NCI-H69 (cell line): ENCODE data around the gene RNF212.
"Not testable (repeated sequence)": the region's sequence is repeated elsewhere in the genome, so short reads cannot be mapped to it uniquely, and the experiment has no call there.

ENCODE experiments used
- DNase-seq: peaks from one replicate; lab custom pipeline; 2025; lab: John Stamatoyannopoulos, UW

The RNF212 gene, protein sequence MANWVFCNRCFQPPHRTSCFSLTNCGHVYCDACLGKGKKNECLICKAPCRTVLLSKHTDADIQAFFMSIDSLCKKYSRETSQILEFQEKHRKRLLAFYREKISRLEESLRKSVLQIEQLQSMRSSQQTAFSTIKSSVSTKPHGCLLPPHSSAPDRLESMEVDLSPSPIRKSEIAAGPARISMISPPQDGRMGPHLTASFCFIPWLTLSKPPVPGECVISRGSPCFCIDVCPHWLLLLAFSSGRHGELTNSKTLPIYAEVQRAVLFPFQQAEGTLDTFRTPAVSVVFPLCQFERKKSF

DNA sequence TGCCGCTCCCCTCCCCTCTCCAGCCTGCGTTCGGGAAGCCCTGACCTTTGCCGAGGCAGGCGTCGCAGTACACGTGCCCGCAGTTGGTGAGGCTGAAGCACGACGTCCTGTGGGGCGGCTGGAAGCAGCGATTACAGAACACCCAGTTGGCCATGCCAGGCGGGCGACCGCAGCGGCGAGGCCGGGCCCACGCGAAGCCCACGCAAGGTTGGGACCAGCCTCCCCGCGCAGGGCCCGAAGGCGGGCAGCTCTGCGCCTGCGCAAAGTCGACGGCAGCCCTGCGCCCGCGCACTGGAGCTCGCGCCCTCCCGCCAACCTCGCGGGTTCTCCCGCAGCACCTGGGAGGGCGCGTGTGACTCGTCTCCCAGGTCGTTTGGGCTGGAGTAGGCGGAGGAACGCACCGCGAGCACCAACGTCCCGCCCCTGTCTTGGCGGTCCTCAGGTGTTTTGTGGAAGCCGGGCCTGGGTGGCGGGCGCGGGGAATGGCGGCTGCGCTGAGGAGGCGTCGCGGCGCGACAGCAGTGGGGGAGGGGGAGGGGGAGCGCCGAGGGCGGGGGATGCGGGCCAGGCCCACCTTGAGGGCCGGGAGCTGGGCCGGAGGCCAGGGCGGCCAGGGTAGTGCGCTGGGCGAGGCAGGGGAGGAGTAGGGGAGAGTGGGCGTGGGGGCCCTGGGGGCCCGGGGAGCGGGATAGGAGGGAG, at the start of gene RNF212:
Gene RNF212, minus strand, starts transcription at position 254 of the 699 bp plus-strand sequence. Its CDS starts 100 bp downstream, at position 154.
- no peak for DNase-seq

DNA sequence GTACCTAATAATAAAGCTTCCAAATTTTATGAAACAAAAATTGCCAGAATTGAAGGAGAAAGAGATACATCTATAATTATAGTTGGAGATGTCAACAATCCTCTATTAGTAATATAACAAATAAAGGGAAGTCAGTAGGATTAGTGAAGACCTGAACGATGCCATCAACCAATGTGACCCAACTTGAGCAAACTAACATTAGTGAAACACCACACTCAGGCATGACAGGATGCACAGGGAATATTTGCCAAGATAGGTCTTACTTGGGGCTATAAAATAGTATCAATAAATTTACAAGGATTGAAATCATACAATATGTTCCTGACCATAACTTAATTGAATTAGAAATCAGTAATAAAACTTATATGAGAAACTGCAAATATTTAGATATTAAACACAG, 47.0 kb upstream of the RNF212 start:
- no peak for DNase-seq

DNA sequence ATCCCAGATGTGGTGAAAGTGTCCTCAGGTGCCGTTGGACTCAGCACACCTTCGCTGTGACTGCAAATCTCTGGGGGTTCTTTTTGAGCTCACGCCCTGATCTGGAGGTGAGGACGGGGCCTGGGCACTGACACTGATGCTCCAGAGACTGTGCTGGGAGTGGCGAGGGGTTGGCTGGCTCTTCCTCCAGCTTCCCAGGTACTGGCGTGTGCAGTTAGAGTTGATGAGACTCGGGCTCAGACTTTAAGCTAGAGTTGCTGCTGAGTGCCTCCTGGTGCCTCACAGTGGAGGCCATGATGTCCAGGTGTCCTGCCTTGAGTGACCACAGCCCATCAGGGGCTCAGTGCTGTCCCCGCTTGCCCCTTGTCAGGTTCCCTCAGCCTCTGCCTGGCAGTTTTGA, 42.7 kb upstream of the RNF212 start:
- DNase-seq, result no peak

DNA sequence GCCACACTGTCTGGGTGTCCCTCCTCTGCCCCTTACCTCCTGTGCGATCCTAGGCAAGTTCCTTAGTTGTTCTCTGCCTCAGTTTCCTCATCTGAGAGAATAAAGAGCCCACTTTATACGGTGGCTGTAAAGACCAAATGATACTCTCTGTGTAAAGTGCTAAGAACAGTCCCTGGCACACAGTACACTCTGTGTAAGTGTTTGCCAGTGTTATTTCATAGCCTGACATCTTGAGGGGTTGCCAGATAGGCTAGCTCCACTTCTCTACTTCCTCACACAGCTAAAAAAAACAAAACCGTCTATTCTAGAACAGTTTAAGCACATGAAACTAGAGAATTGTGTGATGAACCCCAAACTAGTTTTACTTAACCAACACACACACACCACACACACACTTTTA, 42.0 kb upstream of the RNF212 start:
- no peak for DNase-seq

DNA sequence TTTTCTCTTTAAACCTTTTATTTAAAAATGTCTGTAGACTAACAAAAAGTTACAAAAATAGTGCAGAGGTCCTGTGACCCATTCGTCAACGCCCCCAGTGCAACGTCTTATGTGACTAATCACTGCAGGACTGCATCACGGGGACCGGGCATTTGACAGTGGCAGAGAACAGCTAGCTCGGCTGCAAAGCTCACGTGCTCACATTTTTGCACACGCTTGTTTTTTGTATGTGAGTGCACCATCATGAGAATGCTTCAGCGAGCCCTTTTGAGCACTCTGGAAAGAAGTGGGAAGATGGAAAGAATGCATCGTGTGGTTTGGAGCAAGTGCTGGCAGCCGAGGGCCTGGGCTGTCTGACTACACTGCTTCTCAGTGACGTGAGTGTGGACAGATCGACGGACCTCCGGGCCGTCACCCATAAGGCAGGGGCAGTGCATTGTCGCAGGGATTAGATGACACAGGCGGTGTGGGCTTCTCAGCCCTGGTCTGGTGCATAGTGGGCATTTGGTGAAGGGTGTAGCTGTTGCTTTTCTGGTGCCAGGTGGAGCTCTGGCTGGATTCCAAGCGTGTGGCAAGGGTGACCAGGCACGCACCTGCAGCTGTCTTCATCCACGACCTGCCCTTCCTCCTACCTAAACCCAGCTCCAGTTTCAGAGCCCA, 41.3 kb upstream of the RNF212 start:
- peak; percentile 43 for DNase-seq

DNA sequence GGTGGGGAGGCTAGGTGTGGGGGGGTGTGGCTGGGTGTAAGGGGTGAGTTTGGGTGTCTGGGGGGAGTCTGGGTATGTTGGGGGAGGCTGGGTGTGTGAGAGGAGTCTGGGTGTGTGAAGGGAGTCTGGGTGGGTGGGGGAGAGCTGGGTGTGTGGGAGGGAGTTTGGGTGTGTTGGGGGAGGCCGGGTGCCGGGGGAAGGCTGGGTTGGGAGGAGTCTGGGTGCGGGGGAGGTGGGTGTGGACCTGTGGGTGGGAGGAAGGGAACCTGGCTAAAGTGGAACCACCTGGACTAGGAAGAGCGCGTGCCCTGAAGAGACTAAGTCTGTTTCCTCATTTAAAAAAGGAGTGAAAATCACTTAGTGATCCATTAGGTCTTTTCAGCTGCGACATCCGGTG, 40.8 kb upstream of the RNF212 start:
- no peak for DNase-seq

DNA sequence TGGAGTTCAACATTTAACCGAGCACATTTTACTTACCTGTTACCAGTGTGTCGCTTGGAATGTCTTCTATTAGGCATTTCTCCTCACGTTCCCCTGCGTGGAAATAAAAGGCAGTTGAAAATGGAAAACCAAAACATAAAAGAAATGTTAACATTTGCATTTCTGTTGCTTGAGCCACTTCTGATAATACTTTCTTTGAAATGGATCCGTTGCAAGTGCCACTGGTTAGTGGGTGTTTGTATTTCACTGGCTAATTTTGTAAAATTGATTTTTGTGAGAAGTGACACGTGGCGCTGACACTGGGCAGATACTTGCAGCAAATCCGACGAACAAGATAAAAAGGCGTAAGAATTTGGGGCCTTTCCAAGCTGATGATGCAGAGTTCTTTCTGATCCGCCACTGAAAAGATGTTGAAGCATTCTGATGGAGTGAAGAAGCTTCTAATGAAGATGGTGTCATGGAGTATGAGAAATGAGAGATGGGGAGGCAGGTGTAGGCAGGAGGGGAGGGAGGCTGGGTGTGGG, 40.3 kb upstream of the RNF212 start:
- DNase-seq, result no peak

DNA sequence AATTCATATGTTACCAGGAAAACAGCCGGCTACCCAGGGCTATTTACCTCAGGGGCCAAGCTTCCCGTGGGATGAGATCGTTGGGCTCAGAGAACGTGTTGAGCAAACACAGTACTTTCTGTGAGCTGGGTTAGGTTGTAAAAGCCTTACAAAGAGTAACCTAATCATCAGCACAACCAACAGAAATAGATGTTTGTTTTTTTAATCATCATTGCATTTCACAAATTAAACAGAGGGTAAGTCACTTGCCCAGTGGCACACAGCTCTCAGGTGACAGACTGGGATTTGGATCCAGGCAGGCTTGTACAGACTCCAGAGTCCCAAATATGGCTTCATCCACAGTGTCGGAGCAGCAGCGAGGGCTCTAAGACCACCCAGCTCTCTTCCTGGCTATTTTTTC, 38.9 kb upstream of the RNF212 start:
- DNase-seq, result no peak

DNA sequence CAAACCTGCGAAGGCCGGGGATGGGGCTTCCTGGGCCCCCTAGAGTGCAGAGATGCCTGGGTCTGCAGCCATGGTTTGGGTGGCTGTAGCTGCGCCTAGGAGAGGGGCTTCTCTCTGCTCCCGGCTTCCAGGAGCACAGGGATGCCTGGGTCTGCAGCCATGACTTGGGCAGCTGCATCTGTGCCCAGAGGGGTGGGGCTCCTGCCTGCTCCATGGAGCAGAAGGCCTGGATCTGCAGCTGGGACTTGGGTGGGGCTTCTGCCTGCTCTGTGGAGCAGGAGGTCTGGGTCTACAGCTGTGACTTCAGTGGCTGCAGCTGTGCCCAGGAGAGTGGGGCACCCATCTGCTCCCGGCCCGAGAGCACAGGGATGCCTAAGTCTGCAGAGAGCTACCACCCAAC, 38.2 kb upstream of the RNF212 start:
- no peak for DNase-seq

DNA sequence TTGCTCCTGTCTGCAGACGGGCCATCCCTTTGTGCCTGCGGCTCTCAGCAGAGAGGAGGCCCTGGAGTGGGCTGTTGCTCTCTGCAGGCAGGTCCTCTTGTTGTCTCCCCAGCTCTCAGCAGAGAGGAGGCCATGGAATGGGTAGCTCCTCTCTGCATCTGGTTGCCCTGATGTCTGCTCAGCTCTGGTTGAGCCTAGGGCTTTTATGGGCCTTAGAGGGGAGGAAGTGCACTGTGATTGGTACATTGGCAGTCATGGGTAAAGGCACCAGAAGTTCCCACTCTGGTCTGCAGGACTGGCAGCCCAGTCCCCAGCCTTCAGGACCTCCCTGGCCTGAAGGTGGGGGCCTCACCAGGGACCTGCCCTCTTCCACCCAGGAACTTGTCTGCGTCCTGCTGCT, 37.5 kb upstream of the RNF212 start:
- DNase-seq, result no peak

DNA sequence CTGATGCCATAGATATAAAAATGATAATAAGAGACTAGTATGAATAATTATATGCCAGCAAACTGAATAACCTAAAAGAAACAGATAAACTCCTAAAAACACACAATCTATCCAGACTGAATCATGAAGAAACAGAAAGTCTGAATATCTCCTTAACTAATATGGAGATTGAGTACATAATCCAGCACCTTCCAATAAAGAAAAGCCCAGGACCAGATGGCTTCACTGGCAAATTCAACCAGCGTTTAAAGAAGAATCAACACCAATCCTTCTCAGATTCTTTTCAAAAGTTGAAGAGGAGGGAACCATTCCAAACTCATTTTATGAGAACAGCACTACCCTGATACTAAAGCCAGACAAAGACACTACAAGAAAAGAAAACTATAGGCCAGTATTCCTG, 26.5 kb upstream of the RNF212 start:
- DNase-seq, result no peak

DNA sequence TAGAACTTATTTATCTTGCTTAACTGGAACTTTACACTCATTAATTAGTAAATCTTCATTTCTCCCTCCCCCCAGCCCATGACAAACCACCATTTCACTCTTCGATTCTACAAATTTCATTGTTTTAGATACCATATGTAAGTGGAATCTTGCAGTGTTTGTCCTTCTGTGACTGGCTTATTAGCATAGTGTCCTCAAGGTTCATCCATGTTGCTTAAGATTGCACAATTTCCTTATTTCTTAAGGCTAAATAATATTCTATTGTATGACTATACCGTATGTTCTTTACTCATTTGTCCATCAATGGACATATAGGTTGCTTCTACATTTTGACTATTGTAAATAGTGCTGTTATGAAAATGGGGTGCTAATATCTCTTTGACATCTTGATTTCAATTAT, 24.5 kb upstream of the RNF212 start:
- DNase-seq, result no peak

DNA sequence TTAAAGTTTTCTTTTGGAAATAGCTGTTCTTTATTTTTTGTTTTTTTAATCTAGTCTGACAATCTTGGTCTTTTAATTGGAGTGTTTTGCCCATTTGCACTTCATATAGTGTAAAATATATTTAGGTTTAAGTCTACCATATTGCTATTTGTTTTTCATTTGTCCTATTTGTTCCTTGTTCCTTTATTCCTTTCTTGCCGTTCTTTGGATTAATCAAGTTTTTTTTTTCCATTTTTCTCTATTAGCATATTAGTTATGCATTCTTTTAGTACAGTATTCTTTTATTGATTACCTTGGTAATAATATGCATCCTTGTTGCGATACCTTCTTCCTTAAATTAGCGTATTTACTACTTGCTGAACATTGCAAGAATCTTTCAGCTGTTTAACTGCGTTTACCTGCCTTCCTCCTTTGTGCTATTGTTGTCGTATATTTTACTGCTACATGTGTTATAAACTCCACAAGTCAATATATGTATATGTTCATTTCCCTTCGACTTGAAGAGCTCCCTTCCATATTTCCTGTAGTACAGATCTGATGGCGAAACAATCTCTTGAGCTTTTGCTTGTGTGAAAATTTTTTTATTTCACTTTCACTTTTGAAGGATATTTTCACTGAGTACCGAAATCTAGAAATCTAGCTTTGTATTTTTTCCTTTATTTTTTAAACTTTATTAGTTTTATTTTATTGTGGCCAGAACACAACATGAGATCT, 23.9 kb upstream of the RNF212 start:
- DNase-seq, result no peak

DNA sequence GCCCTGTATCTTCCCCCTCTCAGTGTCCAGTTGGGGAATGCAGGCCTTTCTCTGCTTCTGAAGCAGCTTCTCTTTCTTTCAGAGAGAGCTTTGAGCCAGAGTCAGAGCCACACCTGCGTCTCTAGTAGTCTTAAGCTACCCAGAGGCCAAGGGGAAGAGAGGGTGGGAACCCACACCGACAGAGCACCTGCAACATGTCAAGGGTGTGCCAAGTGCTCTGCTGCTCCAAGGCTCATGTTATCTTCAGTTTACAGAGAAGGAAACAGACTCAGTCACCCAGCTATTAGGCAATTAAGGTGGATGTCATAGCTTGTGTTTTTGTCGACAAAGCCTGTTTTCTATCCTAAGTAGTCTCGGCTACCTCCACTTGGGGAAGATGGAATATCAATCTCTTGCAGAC, 22.7 kb upstream of the RNF212 start:
- no peak for DNase-seq

DNA sequence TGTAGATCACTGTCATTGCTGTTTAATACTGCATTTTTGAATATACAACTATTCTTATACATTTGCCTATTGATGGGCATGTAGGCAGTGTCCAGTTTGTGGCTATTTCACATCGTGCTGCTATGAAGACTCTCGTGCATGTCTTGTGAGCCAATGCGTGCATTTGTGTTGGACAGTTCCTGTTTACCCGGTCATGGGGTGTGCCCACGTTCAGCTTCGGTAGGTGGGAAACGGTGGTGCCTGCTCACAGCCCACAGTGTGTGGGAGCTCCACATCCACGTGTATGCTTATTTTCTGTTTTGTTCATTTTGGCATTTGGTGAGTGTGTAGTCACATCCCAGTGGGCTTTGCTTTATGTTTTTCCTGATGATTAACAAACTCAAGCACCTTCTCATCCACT, 19.7 kb upstream of the RNF212 start:
- no peak for DNase-seq

DNA sequence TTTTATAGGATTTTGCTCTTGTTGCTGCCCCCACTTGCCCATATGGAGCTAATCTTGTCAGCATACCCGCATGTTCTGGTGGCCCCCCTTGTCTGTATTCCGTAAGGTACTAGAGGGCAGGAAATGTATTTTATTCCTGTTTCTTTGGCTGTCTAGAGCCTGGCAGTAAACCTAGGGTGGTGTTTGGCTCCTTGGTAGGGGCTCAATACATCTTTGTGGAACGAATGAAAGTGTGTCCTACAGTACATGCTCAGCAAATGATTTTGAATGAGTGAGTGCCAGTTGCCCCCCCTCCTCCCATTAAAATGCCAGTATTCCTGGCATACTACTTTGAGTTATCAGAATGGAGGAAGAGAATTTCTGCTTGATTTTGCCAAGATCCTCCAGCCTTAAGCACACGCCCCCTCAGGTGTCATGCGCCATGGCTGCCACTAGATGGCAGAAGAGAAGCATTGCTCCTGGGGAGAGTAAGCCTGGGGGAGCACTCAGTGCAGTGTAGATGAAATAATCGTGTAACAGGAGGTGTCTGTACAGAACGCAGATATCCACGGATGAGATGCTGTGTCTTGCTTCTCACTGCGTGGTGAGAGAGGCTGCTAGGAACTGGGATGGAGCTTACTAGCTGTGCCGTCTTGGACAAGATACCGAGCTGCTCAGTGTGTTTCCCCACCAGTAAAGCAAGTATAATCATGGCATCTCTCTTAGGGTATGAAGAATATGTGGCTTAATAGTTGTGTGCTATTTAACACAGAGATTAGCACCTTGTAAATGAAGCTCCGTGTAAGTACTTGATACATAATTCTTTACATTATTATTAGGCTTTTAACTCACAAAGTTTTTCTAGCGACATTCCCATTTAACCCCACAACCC, 17.2 kb upstream of the RNF212 start:
- DNase-seq, result peak; percentile 50

DNA sequence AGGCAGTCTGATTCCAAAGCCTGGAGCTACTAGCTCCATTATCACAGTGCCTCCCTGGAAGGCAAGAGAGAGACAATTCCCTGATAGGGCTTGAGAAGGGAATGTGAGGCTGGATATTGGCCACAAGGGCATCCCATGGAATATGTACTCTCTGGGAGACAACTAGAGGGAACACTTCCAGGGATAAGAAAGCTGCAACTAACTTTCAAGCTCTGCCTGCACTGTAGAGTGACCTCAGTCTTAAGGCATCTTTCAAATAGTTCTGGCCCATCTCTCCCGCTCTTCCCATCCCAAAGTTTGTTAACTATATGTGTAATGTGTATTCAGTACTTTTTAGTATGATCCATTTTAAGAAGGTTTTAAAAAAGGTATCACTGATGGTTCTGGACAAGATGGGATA, 13.1 kb upstream of the RNF212 start:
- no peak for DNase-seq

DNA sequence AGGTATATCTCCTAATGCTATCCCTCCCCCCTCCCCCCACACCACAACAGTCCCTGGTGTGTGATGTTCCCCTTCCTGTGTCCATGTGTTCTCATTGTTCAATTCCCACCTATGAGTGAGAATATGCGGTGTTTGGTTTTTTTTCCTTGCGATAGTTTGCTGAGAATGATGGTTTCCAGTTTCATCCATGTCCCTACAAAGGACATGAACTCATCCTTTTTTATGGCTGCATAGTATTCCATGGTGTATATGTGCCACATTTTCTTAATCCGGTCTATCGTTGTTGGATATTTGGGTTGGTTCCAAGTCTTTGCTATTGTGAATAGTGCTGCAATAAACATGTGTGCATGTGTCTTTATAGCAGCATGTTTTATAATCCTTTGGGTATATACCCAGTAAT, 12.1 kb upstream of the RNF212 start:
- DNase-seq, result not testable (repeated sequence)

DNA sequence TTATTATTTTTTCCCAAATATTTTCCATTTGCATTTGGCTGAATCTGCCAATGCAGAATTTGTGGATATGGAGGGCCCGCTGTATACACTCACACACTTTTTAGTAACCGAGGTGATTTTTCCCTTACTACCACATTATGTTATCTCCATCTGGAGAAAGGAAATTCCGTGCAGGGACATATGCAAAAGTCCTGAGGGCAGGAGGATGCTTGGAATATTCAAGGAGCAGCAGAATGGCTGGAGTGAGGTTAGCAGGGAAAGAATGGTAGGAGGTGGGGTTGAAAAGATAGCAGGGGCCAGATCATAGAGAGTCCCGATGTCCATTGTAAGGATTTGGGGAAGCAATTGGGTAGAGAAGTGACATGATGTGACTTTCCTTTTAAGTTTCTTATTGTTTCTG, 11.5 kb upstream of the RNF212 start:
- no peak for DNase-seq

DNA sequence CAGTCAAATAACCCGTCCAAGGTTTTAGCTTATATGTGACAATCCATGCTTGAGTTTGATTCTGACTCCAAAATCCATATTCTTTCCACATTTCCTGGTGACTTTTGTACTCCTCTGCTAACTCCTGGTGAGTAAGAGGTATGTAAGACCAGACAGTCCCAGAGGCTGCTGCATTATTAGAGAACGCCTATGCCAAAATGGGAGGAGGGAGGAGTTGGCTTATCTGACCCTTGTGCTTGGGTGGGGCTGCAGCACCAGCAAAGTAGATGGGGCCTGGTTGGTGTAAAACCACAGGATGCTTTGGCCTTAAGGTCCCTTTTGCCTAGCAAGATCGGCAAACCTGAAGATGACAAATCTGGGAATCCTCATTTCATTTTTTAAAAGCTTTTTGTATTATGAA, 9.1 kb upstream of the RNF212 start:
- DNase-seq, result no peak

DNA sequence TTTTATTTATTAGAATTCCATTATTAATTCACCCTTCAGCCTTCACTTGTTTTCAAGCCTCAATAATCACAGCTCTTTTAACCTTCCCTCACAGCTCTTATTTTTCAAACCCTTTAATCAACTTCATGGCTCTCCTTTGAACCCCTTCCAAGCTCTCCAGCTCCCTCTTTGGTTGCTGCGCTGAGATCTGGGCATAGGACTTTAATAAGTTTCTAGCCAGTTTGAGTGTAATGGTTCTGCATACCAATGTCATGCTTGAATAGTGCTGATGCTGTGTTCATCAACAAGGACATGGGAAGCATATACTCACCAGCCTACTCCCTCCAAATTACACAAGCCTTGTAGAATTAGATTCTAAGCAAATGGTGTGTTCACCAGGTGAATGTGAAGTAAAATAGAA, 3.5 kb upstream of the RNF212 start:
- DNase-seq, result no peak
